Heart right ventricle (tissue), 16 donors: Measurements from ENCODE around the gene EXOC2. TPM values are rescaled to one million over a fixed set of nuclear protein-coding genes. Genes with fewer than 3 reads are reported as not detected.

Experiments used
- ATAC-seq, 8 donors: fragments of 200-7000 bp; cut with Tn5 transposase; one replicate each; pipeline ENCODE4 v1.9.1; 2020; ENCODE audit warnings: mild to moderate bottlenecking in 8 of 8, moderate library complexity in 8 of 8, moderate number of reproducible peaks in 1 of 8
- DNase-seq, 2 donors: peaks; one replicate each; pipeline ENCODE4 v3.0.0-alpha.2; 2020
- H3K27ac ChIP-seq, 10 donors: fragments of 200-600 bp; sonication (generic) in 2 of 10; one replicate each; pipeline versions ENCODE4 v1.5.0 to v1.8.0; 2020 to 2022; ENCODE audit warnings: mild to moderate bottlenecking in 3 of 10
- H3K27me3 ChIP-seq, 7 donors: fragments of 200-600 bp; one replicate each; pipeline ENCODE4 v1.8.0; 2021 to 2022; ENCODE audit warnings: mild to moderate bottlenecking in 2 of 7
- H3K36me3 ChIP-seq, 9 donors: fragments of 200-600 bp; sonication (generic) in 1 of 9; one replicate each; pipeline versions ENCODE4 v1.5.0 to v1.8.0; 2020 to 2022; ENCODE audit warnings: mild to moderate bottlenecking in 2 of 9
- H3K4me1 ChIP-seq, 9 donors: fragments of 200-600 bp; sonication (generic) in 1 of 9; one replicate each; pipeline versions ENCODE4 v1.5.0 to v1.8.0; 2020 to 2022; ENCODE audit warnings: mild to moderate bottlenecking in 4 of 9
- H3K4me3 ChIP-seq, 10 donors: fragments of 200-600 bp; sonication (generic) in 2 of 10; one replicate each; pipeline versions ENCODE4 v1.5.0 to v1.8.0; 2020 to 2022; ENCODE audit warnings: mild to moderate bottlenecking in 7 of 10, moderate library complexity in 2 of 10
- H3K9me3 ChIP-seq, 11 donors: fragments of 200-600 bp in 10 of 11; sonication (generic) in 2 of 11; one replicate each; pipeline versions ENCODE4 v1.5.0 to v1.8.0; 2013 to 2022; ENCODE audit warnings: mild to moderate bottlenecking in 2 of 11, control low read depth in 1 of 11, moderate library complexity in 1 of 11
- WGBS, 2 donors: extraction: QIAGEN DNeasy Blood & Tissue Kit; methylation state at CpG; one replicate each; pipeline ENCODE4 v1.1.7; 2013; ENCODE audit warnings: inconsistent platforms in 1 of 2; 5-methylcytosine and 5-hydroxymethylcytosine counted together
- intact Hi-C, 10 donors: fragments of 100-400 bp; cut with DNase I; formaldehyde crosslinking; loops; one replicate each; pipeline versions ENCODE4 v1.11.1 to v1.14.2; 2022
- polyA plus RNA-seq, 2 donors: library from polyadenylated mRNA; stranded (reverse); fragments of 200-250 nt; gene quantifications; one replicate each; pipeline ENCODE4 v1.2.3, GENCODE V29; 2013
- total RNA-seq, 10 donors: library from RNA; stranded (reverse); fragmentation: NEBNext Ultra II Directional in 3 of 10; extraction: Animal tissue kit (Norgen Biotek cat#: 25700) in 3 of 10; gene quantifications; one replicate each; pipeline versions ENCODE4 v1.2.1 to v1.2.4, GENCODE V29; 2021 to 2023
- TF ChIP-seq, protein P1 (sequence below), 9 donors: fragments of 200-600 bp; sonication (generic) in 2 of 9; IDR thresholded peaks; one replicate each; pipeline versions ENCODE4 v1.5.0 to v1.8.0; 2021 to 2022; ENCODE audit warnings: antibody characterized with exemption in 9 of 9, mild to moderate bottlenecking in 5 of 9, moderate library complexity in 1 of 9
- donor health status: Arrhythmogenic right ventricular cardiomyopathy.
- donor health status: ischemic (EF 13 %, LVEDD 7.1; RV severe dilation, severe dysfunction).
- donor health status: healthy with polysubstance abuse.
- donor health status: DM: no; HTN: yes; CAD: no.
- donor health status: DM: no; HTN: no; CAD: no.
- donor health status: ischemic (EF 25% LVEDD 6.9; RV normal size, moderate dysfunction).
- donor health status: ischemic (EF 25% LVEDD 5.7; RV mildly dilated, moderate dysfunction).
- donor health status: healthy.
- donor health status: DM: yes; HTN: yes; CAD: no.
- donor health status: Ischemic cardiomyopathy.
- donor health status: ischemic (EF 35%, LVEDD 5.7; RV mildly dilated, moderate dysfunction).
- donor health status: nonischemic (EF 11% LVEDD 7.7; RV severe dilation, severe dysfunction).
- donor health status: DM: yes; HTN: yes; CAD: no.
- donor health status: PGD.
- donor health status: ischemic (EF 29% LVEDD 5.4; RV normal size, mild dysfunction).
- donor health status: nonischemic (EF 23%, LVEDD 6.1; RV moderate dilation, normal function).

Gene EXOC2
- total and polyA plus RNA-seq, 12 donors = 4.0 to 18.4 (median 12.9) TPM

DNA sequence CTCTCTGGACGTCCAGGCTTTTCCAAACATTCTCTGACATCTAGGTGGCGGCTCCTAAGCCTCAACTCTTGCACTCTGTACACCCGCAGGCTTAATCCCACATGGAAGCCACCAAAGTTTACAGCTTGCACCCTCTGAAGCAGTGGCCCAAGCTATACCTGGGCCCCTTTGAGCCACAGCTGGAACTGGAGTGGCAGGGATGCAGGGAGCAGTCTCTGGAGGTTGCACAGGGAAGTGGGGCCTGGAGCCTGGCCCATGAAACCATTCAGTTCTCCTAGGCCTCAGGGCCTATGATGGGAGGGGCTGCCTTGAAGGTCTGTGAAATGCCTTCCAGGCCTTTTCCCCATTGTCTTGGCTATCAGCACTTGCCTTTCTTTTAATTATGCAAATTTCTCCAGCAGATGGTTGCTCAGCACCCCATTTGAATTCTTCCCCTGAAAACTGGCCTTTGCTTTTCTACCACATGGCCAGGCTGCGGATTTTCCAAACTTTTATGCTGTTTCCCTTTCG, 236.5 kb downstream of the EXOC2 start:
- H3K36me3 ChIP-seq = no peaks in the 10 kb centered on the region
- H3K4me3 ChIP-seq = no peak overlapping the region
- peaks cover 0 to 14% (median 0%) of the 10 kb centered on the region in 7 donors for H3K27me3 ChIP-seq
- H3K27ac ChIP-seq = no peak overlapping the region
- 87 to 88% methylated on average over 5 of the region's 5 CpGs for WGBS, 2 donors
- DNase-seq = no peak
- intact Hi-C loops = no loop called here
- TF ChIP-seq, protein P1, sequence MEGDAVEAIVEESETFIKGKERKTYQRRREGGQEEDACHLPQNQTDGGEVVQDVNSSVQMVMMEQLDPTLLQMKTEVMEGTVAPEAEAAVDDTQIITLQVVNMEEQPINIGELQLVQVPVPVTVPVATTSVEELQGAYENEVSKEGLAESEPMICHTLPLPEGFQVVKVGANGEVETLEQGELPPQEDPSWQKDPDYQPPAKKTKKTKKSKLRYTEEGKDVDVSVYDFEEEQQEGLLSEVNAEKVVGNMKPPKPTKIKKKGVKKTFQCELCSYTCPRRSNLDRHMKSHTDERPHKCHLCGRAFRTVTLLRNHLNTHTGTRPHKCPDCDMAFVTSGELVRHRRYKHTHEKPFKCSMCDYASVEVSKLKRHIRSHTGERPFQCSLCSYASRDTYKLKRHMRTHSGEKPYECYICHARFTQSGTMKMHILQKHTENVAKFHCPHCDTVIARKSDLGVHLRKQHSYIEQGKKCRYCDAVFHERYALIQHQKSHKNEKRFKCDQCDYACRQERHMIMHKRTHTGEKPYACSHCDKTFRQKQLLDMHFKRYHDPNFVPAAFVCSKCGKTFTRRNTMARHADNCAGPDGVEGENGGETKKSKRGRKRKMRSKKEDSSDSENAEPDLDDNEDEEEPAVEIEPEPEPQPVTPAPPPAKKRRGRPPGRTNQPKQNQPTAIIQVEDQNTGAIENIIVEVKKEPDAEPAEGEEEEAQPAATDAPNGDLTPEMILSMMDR (IDR thresholded peaks at IDR 0.05) = no peak
- H3K4me1 ChIP-seq = no peaks in the 10 kb centered on the region
- no peak for ATAC-seq
- H3K9me3 ChIP-seq = peaks cover 0 to 9% (median 0%) of the 10 kb centered on the region in 11 donors

- no peak for ATAC-seq
- H3K9me3 ChIP-seq = peaks cover 0 to 9% (median 0%) of the 10 kb centered on the region in 11 donors
- H3K4me1 ChIP-seq = no peaks in the 10 kb centered on the region
- H3K36me3 ChIP-seq = no peaks in the 10 kb centered on the region
- H3K27ac ChIP-seq = no peak overlapping the region
- 92 to 95% methylated on average over 8 of the region's 8 CpGs for WGBS, 2 donors
- intact Hi-C loops = no loop called here
- no peak overlapping the region for H3K4me3 ChIP-seq
- no peak for DNase-seq
- H3K27me3 ChIP-seq = peaks cover 0 to 10% (median 0%) of the 10 kb centered on the region in 7 donors
- TF ChIP-seq, protein P1 (IDR thresholded peaks at IDR 0.05) = no peak
Observed at GRCh38 chr6:455835-456234, 237.1 kb downstream of the EXOC2 start.

GRCh38 chr6:455006-455585, 237.8 kb downstream of the EXOC2 start:
- no peak for DNase-seq
- ATAC-seq = no peak
- peaks cover 0 to 9% (median 0%) of the 10 kb centered on the region in 11 donors for H3K9me3 ChIP-seq
- WGBS, 2 donors = 89 to 92% methylated on average over 11 of the region's 11 CpGs
- TF ChIP-seq, protein P1 (IDR thresholded peaks at IDR 0.05) = no peak
- no peaks in the 10 kb centered on the region for H3K36me3 ChIP-seq
- no peak overlapping the region for H3K4me3 ChIP-seq
- intact Hi-C loops = no loop called here
- no peaks in the 10 kb centered on the region for H3K4me1 ChIP-seq
- no peak overlapping the region for H3K27ac ChIP-seq
- H3K27me3 ChIP-seq = peaks cover 0 to 10% (median 0%) of the 10 kb centered on the region in 7 donors

- DNase-seq (no peak), ATAC-seq (no peak)
- Histone ChIP-seq H3K27ac (no peak overlapping the region), H3K9me3 (peaks cover 0 to 9% (median 0%) of the 10 kb centered on the region in 11 donors), H3K4me1 (no peaks in the 10 kb centered on the region), H3K27me3 (peaks cover 0 to 10% (median 0%) of the 10 kb centered on the region in 7 donors), H3K4me3 (no peak overlapping the region), H3K36me3 (no peaks in the 10 kb centered on the region)
- WGBS, 2 donors = 68 to 73% methylated on average over 5 of the region's 5 CpGs
- TF ChIP-seq, protein P1 (IDR thresholded peaks at IDR 0.05) = no peak
- intact Hi-C loops = no loop called here
Observed at GRCh38 chr6:454148-454991, 238.6 kb downstream of the EXOC2 start.
